Epithelial cell of proximal tubule (primary cell): ENCODE data around the gene OR1M1. TPM values are rescaled to one million over a fixed set of nuclear protein-coding genes. Genes with fewer than 3 reads are reported as not detected.

Source experiments
- DNase-seq: peaks from one replicate; pipeline ENCODE4 v3.0.0-alpha.2; 2011; ENCODE audit warnings: low read depth
- H3K4me3 ChIP-seq: 2 replicates; pipeline ENCODE4 v1.5.1; 2011; ENCODE audit warnings: low read depth, mild to moderate bottlenecking, low read length
- total RNA-seq: library from RNA; depleted of rRNA; stranded (reverse); fragments of >200 nt; gene quantifications from 2 replicates; pipeline ENCODE4 v1.2.3, GENCODE V29; 2015
- TF ChIP-seq, protein P1 (sequence below): conservative IDR thresholded peaks from 2 replicates; pipeline ENCODE4 v1.5.1; 2012; ENCODE audit warnings: low read depth, mild to moderate bottlenecking, low read length

OR1M1 gene
- total RNA-seq, 1 donor from 2014 or later, result not detected

DNA sequence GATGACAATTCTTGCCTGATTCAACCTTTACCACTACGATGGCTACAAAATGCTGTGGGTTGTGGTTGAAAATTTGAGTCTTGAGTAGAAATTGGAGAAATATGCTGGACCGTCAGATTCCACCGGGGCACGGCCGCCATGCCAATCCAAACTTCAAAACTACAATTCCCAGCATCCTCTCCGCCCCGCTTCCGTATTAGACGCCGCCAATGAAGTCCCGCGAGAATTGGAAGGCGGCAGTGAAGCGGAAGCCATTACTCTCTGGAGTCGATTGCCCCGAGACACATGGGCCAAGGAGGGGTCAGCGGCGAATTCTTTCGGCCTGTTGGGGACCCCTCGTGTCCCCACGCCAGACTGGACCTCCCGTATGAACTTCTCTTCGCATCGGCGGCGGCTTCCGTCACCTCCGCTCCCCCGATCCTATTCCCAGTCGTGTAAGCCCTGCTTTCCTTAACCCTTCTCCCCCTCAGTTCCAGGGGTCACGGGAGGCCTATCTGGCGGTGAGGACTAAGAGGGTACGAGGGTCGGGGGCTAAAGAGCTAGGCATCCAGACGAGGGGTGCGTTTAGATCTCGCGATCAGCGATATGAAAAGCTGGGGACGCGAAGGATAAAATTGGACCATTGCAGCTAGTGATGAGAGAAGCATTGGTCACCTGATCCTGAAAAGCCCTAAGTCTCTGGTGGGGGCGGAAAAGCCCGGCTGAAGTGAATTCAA, 53.5 kb downstream of the OR1M1 start, which contains the start of gene ZNF317:
ZNF317 (plus strand) TSS at position 239 of the 716 bp plus-strand sequence. CDS start 15,620 bp downstream, outside the sequence.
- peak within 1 kb of the TSS; percentile 95 for H3K4me3 ChIP-seq
- TF ChIP-seq, protein P1, sequence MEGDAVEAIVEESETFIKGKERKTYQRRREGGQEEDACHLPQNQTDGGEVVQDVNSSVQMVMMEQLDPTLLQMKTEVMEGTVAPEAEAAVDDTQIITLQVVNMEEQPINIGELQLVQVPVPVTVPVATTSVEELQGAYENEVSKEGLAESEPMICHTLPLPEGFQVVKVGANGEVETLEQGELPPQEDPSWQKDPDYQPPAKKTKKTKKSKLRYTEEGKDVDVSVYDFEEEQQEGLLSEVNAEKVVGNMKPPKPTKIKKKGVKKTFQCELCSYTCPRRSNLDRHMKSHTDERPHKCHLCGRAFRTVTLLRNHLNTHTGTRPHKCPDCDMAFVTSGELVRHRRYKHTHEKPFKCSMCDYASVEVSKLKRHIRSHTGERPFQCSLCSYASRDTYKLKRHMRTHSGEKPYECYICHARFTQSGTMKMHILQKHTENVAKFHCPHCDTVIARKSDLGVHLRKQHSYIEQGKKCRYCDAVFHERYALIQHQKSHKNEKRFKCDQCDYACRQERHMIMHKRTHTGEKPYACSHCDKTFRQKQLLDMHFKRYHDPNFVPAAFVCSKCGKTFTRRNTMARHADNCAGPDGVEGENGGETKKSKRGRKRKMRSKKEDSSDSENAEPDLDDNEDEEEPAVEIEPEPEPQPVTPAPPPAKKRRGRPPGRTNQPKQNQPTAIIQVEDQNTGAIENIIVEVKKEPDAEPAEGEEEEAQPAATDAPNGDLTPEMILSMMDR, result no peak
- DNase-seq, result peak; percentile 41

DNA sequence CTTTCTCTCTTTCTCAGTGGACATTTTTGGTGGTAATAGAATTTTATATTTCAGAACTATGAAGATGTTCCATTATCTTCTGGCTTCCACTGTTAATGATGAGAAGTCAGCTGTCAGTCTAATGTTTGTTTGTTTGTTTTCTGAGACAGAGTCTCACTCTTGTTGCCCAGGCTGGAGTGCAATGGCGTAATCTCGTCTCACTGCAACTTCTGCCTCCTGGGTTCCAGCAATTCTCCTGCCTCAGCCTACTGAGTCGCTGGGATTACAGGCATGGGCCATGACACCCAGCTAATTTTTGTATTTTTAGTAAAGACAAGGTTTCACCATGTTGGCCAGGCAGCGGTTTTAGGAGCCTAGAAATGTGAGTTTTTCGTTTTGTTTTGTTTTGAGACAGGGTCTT, 58.1 kb downstream of the OR1M1 start:
- TF ChIP-seq, protein P1, result no peak
- no peak for DNase-seq
- no peak overlapping the region for H3K4me3 ChIP-seq

Other genes starting within 250 kb of the OR1M1 start
- gene MUC16, start 76.7 kb upstream of the OR1M1 start, total RNA-seq, result under 0.01 and 0.14 TPM in 2 replicates
- not detected in 2 replicates for gene OR7G2, start 20.4 kb downstream of the OR1M1 start, total RNA-seq
- gene OR7G1, start 28.7 kb downstream of the OR1M1 start, total RNA-seq, result not detected in 2 replicates
- gene OR7G3, start 39.9 kb downstream of the OR1M1 start, total RNA-seq, result not detected in 2 replicates
- 11.9 and 15.7 TPM in 2 replicates for gene ZNF317, start 53.3 kb downstream of the OR1M1 start, total RNA-seq
- gene OR7D2, start 91.9 kb downstream of the OR1M1 start, total RNA-seq, result under 0.01 and 0.12 TPM in 2 replicates
- gene OR7D4, start 132.5 kb downstream of the OR1M1 start, total RNA-seq, result not detected in 2 replicates
- not detected in 2 replicates for gene OR7E24, start 163.9 kb downstream of the OR1M1 start, total RNA-seq
- gene ZNF699, start 222.8 kb downstream of the OR1M1 start, total RNA-seq, result 3.4 and 3.7 TPM in 2 replicates
- 5.2 and 7.3 TPM in 2 replicates for gene ZNF559, start 237.1 kb downstream of the OR1M1 start, total RNA-seq